Stimulated activated CD8-positive, alpha-beta memory T cell treated with anti-CD3 and anti-CD28 coated beads, Interleukin-7, amount 100 ng/mL, for 1 hour (primary cell): ENCODE measurements around the gene MAPK8IP2.

ENCODE experiments used
- DNase-seq, 2 donors: peaks; one replicate each; pipeline ENCODE4 v3.0.0-alpha.2; 2020; ENCODE audit warnings: low read depth in 2 of 2

The MAPK8IP2 gene

GRCh38 chr22:50600538-50600937 lies at the start of gene MAPK8IP2:
MAPK8IP2 (plus strand) TSS chr22:50600793; CDS start chr22:50600819, 26 bp downstream.
- no peak for DNase-seq

DNA sequence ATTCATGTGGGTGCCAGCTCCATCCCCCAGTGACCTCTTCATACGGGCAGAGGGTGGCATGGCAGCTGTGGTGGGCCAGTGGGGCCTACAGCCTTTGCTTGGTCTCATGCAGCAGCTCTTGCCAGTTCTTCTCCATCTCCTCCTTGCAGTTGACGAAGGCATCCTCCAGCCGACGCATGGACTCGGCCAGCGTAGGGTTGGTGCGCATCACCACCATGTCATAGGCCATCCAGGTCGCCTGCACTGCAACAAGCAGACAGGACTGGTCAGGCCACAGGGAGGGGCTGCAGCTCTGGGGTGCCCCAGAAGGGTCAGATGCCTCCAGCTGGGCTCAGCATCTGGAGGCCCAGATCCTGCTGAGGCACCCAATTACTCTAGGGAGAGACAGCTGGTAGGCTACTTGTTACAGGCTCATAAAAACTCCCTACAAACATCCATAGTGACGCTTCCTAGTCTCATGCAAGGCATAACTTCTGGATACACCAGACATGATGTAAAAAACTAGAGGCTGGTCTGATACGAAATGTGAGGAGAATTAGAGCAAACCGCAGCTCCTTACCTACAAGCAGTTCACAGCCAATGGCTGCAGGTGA lies 49.3 kb upstream of the MAPK8IP2 start:
- DNase-seq, result no peak

DNA sequence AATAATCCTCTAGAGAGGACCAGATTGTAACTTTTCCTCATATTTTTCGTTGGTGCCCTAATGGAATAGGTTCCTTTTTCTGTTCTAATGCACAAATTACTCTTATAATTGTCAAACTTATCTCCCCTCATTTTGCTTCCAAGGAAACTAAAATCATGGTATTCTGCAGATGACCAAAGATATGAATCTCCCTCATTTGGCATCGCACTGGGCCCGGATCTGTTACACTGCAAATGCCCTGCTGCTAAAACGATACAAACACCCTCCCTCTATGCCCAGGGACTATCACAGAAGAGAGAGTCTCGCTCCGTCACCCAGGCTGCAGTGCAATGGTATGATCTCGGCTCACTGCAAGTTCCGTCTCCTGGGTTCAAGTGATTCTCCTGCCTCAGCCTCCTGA lies 47.3 kb upstream of the MAPK8IP2 start:
- DNase-seq, result no peak

DNA sequence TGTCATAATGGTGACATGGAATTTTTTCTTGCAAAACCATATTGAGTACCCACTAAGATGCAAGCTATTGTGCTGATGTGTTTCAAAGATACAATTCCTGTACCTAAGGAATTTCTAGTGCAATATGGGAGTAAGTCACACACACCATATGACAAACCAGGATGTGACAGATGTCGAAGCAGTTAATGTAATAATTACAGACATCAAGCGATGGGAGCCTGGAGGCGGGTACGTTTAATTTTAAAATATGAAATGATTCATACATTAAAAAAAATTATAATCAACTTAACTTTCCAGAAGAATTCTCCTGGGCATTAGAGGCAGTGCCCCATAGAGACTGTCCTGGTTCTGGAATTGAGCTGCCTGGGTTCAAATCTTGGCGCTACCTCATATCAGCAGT lies 43.9 kb upstream of the MAPK8IP2 start:
- no peak for DNase-seq

DNA sequence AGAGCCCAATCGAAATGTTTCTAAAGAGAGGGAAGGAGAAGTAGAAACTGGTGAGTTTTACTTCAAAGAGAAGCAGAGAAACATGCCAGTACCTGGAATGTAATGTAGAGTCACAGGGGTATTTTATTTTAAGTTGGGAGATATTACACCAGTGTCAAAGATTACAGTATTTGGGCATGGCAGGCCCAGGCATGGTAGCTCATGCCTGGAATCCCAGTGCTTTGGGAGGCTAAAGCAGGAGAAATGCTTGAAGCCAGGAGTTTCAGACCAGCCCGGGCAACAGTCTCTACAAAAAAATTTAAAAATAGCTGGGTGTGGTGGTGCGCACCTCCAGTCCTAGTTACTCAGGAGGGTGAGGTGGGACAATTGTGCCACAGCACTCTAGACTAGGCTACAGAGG lies 40.6 kb upstream of the MAPK8IP2 start:
- no peak for DNase-seq

DNA sequence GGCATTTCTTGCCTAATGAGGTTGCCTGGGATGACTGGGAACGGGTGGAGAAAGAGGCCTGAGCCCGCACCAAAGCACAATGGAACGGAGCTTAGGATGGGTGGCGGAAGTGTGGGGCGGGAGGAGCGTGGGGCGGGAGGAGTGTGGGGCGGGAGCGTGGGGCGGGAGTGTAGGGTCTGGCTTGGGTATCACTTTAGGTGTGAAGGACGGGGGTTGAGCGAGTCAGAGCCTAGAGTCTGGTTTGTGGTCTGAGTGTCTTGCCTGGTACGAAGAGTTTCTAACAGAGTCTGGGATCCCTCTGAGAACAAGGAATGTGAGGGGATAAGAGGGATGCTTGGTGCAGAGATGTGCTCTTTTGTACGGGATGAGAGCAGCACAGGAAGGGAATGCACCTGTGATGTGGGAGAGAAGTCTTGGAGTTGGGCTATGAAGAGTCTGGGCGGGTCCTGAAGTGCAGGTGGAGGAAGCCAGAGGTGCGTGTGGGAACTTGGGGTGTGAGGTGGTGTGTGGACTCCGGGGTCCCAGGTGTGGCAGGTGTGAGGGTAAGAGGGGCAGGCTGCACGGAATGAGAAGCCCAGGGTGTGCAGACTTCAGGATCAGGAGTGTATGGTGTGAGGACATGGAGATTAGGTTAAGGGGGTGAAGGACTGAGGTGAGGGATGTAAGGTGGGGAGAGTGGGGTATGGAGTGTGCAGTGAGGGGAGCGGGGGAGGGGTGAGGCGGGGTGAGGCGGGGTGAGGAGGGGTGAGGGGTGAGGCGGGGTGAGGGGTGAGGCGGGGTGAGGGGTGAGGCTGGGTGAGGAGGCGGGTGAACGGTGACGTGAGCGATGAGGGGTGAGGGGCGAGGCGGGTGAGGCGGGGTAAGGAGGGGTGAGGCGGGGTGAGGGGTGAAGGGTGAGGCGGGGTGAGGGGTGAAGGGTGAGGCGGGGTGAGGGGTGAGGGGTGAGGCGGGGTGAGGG lies 38.9 kb upstream of the MAPK8IP2 start:
- no peak for DNase-seq

- DNase-seq, result peak; percentile 88 to 97
Measured at GRCh38 chr22:50562523-50563412, 37.8 kb upstream of the MAPK8IP2 start, which contains the start of gene SYCE3. SYCE3 (minus strand) TSS chr22:50562919; CDS start chr22:50556405, 6,514 bp downstream.

DNA sequence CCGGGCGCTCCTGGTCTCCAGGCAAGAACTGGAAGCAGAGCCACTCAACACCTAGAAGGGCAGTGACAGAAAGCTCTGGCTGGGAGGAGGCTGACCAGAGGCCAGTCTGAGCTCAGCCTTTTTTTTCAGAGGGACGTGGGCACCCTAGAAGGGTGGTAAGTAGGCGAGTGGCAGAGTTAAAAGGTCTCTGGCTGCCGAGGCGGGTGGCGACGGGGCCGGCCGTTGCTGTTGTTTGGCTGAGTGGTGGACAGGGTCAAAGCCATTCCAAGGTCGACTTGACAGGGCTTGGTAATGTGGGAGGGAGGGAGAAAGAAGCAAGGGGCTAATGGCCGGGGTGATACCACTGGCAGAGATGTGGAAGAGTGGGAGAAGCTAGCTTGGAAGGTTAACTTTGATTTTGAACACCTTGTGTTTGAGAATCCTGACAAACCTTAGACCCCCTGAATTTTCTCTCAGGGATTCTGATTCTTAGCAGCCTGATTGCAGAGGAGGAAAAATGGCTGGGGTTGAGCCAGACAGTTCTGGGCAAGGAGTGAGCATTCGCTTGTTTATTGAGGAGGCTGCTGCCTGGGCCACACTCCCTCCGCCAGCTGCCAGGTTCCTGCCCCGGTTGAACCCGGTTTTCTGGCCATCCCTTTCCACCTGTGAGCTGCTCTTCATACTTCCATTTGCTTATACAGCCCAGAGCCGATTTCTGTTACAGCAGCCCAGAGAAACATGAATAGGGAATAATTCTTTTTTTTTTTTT lies 37.0 kb upstream of the MAPK8IP2 start:
- DNase-seq, result no peak

DNA sequence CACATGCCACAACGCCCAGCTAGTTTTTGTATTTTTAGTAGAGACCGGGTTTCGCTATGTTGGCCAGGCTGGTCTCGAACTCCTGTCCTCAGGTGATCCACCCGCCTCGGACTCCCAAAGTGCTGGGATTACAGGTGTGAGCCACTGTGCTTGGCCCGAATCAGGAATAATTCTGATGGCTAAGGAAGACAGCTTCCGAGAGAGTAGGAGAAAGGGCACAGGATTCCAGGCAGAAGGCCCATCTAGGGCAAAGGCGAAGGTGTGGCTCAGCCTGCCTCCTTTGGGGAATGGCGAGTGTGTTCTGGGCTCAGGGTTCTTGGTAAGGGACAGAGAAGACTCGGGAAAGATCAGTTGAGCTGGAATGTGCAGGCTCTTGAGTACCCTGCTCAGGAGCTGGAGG lies 36.3 kb upstream of the MAPK8IP2 start:
- DNase-seq, result no peak

GRCh38 chr22:50567721-50568252 lies 32.8 kb upstream of the MAPK8IP2 start:
- no peak for DNase-seq

- DNase-seq, result no peak
Measured at GRCh38 chr22:50568626-50569025, 32.0 kb upstream of the MAPK8IP2 start.

- DNase-seq, result no peak
Measured at GRCh38 chr22:50569041-50569459, 31.5 kb upstream of the MAPK8IP2 start.

DNA sequence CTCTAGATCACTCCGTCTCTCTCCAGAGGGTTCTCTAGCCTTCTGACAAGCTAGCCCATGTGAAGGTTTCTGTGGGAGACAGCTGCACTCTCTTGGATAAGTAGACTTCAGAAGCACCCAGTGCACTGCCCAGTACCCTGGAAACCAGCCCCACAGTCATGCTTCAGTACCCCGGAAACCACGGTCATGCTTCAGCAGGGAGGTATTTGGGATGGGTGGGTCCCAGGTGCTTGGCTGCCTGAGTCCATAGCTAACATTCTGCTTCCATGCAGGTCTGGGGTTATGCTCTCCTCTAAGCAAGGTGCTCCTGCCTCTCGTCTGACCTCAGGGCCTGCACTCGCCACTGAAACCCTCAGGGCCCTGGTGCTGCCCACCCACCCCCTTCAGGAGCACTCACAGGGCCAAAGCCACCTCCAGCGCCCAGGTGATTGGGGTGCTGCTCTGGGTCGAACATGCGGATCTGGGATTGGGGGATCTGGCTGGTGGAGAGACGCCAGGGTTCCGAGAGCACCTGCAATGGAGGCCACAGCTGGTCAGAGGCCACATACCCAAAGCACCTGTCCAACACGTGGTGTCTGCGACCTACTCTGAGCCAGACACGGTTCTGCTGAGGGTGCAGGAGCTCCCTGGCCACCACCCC lies 30.6 kb upstream of the MAPK8IP2 start:
- no peak for DNase-seq

GRCh38 chr22:50570861-50571260 lies 29.7 kb upstream of the MAPK8IP2 start:
- DNase-seq, result no peak

DNA sequence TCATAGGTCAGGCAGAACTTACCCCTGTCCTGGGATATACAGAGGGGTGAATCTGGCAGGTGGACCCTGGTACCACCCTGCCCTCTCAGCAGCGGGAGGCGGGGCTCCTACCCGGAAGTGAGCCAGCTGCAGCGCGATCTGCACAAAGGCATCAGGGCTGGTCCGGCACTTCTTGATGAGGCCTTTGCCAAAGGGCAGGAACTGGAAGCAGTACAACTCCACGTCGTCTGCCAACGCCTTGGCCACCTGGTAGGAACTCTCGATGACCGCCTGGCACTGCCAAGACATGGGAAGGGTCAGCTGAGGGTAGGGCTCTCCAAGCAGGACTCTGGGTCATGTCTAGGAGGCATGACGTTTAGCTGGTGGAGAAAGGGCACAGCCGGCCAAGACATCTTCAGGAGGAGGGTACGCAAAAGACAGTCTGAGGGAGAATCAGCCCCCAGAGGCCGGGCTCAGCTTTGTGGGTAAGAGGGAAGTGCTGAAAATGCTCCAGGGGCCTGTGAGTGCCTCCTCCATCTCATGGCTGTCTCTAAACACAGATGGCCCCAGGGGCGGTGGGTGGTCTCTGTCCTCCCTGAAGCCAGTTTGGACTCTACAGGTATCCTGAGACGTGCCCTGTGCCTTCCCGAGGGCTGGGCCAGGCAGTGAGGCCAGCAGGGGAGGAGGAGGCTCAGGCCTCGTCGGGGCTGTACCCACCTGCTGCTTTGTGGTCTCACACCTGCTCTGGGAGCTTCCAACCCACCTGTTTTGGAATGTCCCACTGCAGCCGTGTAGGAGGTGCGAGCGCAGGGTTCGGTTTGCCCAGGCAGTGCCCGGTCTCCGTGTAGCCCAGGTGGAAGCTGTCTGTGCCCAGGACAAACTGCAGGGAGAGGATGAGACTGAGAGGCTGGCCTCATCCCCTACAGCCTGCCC lies 29.1 kb upstream of the MAPK8IP2 start:
- no peak for DNase-seq

DNA sequence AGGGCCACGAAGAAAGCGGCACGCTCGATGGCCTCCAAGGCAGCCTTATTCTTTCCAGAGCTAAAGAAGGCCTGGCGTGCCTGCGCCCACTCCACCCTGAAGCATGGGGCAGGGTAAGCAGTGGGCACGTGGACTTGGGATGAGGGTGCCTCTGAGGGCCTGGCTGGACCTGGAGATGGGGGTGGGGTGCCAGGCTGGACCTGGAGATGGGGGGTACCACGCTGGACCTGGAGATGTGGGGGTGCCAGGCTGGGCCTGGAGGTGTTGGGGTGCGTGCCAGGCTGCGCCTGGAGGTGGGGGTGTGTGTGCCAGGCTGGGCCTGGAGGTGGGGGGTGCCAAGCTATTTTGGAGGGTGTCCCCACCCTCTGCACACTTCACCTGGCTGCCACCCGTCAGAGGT lies 27.6 kb upstream of the MAPK8IP2 start:
- no peak for DNase-seq

DNA sequence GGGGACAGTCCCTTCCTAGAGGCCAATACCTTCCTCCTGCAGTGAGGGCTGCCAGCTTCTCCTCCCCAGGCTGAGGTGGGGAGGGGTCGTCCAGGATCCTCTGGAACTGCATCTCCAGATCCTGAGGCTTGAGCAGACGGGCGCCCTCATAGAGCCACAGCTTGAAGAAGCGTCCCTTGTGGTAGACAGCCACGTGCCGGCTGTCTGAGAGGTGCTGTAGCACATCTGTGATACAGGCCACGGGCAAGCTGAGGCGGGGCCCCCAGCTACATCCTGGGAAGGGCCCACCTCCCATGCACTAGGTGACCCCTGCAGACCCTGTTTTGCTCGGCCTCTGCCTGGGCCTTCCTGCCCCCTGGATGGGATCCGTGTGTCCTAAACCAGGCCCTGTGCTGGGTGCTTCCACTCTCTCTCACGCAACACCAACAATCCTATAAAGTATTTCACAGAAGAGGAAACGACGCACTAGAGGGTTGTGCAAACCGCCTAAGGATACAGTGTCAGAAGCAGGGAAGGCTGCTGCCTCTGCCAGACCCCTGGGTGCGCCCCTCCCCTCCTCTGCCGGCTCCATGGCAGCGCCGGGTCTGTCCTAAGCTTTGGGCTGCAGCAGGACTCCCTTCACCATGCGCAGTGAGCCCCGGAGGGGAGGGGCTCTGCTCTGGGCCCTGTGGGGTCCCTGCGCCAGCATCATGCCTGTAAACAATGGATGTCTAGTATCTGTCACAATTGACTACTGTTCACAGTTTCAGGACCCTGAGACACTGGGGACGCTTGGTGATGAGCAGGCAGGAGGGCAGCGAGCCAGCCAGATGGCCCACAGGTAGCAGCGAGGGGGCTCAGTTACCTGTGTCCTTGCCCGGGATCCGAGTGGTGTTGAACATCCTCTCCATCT lies 26.9 kb upstream of the MAPK8IP2 start:
- DNase-seq, result no peak

DNA sequence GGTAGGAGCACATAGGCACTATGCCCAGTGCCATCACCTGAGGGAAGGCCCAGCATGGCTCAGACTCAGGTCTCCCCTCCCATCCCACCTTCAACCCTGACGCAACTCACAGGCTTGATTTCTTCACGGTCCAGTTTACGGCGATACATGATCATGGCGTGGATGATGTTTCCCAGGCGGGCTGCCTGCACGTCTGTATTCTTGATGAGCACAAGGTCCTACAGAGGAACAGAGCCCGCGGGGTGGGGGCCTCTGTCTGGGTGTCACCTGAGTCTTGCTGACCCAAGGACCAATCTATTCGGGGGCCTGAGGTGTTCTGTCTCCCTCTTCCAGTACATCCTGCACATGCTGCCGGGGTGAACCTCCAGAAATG lies 26.2 kb upstream of the MAPK8IP2 start:
- DNase-seq, result no peak
